SK-N-MC (cell line): ENCODE measurements around the gene INSR.

Experiments used
- DNase-seq: peaks from one replicate; pipeline ENCODE4 v3.0.0-alpha.2; 2011; ENCODE audit warnings: low read depth, low spot score
- H3K27ac ChIP-seq: fragments of 200-600 bp; sonication (generic); 2 replicates; pipeline ENCODE4 v1.5.1; 2016; ENCODE audit warnings: mixed run types
- H3K36me3 ChIP-seq: fragments of 200-600 bp; sonication (generic); 2 replicates; pipeline ENCODE4 v1.6.1; 2017; ENCODE audit warnings: antibody characterized with exemption, low read length, mixed read lengths; ENCODE audit not compliant: insufficient read depth
- H3K4me3 ChIP-seq: fragments of 200-600 bp; sonication (generic); 2 replicates; pipeline ENCODE4 v1.5.1; 2016
- H3K9ac ChIP-seq: fragments of 200-600 bp; sonication (generic); 2 replicates; pipeline ENCODE4 v1.8.0; 2017; ENCODE audit warnings: mixed run types, mixed read lengths; ENCODE audit not compliant: insufficient read length
- H3K9me3 ChIP-seq: fragments of 200-600 bp; sonication (generic); 2 replicates; pipeline ENCODE4 v1.6.1; 2017; ENCODE audit warnings: low read depth, mild to moderate bottlenecking, antibody characterized with exemption, low read length, moderate library complexity, mixed read lengths
- EZH2 ChIP-seq: fragments of 200-600 bp; sonication (generic); IDR thresholded peaks from one replicate; pipeline ENCODE4 v1.6.1; 2017; ENCODE audit warnings: antibody characterized with exemption
- FOXP2 ChIP-seq: optimal IDR thresholded peaks from 2 replicates; pipeline ENCODE3; 2011; ENCODE audit warnings: mild to moderate bottlenecking, moderate library complexity; ENCODE audit not compliant: insufficient read depth; ENCODE audit errors: extremely low read length, control extremely low read depth
- POLR2AphosphoS5 ChIP-seq: IDR thresholded peaks from 2 replicates; pipeline ENCODE4 v1.6.1; 2012; ENCODE audit warnings: mild to moderate bottlenecking, low read depth, low read length, borderline replicate concordance

INSR gene

DNA sequence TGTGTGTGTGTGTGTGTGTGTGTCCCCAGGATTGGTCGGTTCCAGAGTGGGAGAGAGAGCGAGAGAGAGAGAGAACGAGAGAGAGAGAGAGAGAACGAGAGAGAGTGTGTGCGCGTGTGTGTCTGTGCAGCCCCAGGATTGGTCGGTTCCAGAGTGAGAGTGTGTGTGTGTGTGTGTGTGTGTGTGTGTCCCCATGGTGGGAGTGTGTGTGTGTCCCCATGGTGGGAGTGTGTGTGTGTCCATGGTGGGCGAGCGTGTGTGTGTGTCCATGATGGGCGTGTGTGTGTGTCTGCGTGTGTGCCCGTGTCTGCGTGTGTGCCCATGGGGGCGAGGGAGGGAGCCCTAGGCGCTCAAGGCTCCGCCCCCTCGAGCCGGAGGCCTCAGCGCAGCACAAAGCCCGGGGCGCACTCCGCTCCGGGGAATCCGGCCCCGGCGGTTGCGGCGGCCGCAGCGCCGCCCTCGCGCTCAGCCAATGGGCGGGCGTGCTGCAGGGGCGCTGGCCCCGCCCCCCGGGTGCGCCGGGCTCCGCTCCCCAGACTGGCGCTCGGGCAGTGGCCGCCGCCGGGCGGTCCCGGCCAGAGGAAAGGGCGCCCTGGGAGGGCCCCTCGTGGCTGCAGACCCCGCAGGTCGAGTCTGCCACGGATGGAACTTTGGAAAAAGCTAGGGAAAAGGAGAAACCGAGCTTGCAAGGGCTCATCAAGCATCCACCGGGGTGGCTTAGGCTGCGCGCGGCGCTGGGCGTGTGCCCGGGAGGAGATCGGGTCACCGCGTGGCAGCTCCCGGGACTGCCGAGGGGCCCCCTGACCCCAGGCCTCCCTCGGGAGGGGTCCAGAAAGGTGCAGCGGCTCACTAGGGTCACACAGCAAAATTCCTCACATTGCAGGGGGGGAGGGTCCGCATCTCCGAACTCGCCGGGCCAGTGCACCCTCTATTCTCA lies 96.2 kb downstream of the INSR start:
- no peak for DNase-seq

DNA sequence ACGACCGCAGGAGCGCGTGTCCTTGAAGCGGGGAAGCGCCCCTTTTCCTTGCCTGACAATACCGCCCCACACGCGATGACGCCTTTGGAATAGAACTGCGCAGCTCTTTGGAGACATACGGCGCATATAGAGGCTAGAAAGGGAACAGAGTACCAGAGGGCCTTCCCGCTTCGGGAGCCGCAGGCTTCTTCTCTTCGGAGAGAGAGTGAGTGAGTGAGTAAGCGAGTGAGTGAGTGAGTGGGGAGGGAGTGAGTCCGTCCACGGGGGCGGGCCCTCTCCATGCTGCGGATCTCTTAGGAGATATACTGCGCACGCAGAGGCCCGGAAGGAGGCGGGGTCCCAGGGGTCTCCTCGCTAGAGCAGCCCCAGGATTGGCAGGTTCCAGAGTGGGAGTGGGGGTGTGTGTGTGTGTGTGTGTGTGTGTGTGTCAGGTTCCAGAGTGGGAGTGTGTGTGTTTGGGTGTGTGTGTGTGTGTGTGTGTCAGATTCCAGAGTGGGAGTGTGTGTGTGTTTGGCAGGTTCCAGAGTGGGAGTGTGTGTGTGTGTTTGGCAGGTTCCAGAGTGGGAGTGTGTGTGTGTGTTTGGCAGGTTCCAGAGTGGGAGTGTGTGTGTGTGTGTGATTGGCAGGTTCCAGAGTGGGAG lies 97.0 kb downstream of the INSR start:
- Histone ChIP-seq H3K27ac (peak overlapping the region; percentile 69; the same call in 1 of the 2 replicates), H3K4me3 (peak overlapping the region; percentile 93), H3K9ac (no peak overlapping the region), H3K9me3 (no peaks in the 10 kb centered on the region), H3K36me3 (no peaks in the 10 kb centered on the region)
- peak; percentile 83 for DNase-seq
- TF ChIP-seq FOXP2 = no peak
- no peak for TF ChIP-seq EZH2
- TF ChIP-seq POLR2AphosphoS5 = no peak

More for the DNA sequence above, 96.2 kb downstream of the INSR start:
- TF ChIP-seq FOXP2 (no peak), POLR2AphosphoS5 (peak; percentile 70; the same call in 1 of the 2 replicates), EZH2 (no peak)
- peak overlapping the region; percentile 93 for H3K4me3 ChIP-seq
- peak overlapping the region; percentile 69; the same call in 1 of the 2 replicates for H3K27ac ChIP-seq
- no peaks in the 10 kb centered on the region for H3K9me3 ChIP-seq
- peak overlapping the region; percentile 83 for H3K9ac ChIP-seq
- H3K36me3 ChIP-seq = no peaks in the 10 kb centered on the region

DNA sequence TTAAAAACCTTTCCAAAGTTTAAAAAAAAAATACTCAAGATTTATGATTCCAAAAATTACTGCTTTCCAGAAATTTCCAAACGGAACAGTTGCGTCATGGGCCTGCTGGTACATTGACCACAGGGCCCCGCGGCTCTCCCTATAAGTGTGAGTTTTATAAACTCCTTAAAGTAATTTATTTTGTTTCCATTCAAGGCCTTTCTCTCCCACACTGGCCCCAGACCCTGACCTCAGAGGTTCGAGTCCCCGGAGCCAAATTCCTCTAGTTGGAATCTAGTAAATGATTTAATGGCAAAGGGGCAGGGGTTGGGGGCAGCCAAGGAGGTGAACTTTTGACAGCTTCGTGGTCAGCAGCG lies 97.5 kb downstream of the INSR start:
- Histone ChIP-seq H3K4me3 (peak overlapping the region; percentile 93), H3K9me3 (no peaks in the 10 kb centered on the region), H3K36me3 (no peaks in the 10 kb centered on the region), H3K27ac (no peak overlapping the region), H3K9ac (no peak overlapping the region)
- TF ChIP-seq FOXP2 = no peak
- TF ChIP-seq POLR2AphosphoS5 = no peak
- no peak for TF ChIP-seq EZH2
- no peak for DNase-seq

DNA sequence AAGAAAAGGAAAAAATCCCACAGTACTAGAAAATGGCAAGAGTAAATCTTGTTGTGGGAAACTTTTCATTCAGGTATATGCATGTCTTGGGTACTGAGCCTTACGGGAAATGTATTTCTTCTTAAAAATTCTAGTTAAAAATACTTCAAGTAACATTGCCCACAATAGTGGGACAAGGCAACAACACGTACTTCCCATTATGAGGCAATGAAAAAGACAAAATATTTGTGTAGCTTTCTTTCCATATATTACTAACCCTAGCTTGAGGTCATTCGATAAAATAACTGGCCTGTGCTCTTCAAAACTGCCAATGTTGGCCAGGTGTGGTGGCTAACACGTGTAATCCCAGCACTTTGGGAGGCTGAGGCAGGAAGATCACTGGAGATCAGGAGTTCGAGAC lies 99.2 kb downstream of the INSR start:
- H3K27ac ChIP-seq = no peak overlapping the region
- TF ChIP-seq EZH2 (no peak), POLR2AphosphoS5 (no peak), FOXP2 (no peak)
- no peaks in the 10 kb centered on the region for H3K36me3 ChIP-seq
- H3K9ac ChIP-seq = no peak overlapping the region
- H3K9me3 ChIP-seq = no peaks in the 10 kb centered on the region
- H3K4me3 ChIP-seq = no peak overlapping the region
- DNase-seq = no peak

DNA sequence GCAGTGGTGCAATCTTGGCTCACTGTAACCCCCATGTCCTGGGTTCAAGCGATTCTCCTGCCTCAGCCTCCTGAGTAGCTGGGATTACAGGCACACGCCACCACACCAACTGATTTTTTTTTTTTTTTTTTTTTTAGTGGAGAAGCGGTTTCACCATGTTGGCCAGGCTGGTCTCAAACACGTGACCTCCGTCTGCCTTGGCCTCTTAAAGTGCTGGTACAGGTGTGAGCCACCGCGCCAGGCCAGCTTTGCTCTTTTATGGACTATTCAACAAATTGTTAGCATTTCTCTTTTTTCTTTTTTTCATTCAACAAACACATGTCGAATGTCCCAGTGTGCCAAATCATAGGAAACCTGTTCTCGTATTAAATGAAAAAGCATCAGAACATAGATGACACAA lies 99.6 kb downstream of the INSR start:
- H3K27ac ChIP-seq = no peak overlapping the region
- DNase-seq = no peak
- no peak overlapping the region for H3K9ac ChIP-seq
- no peak overlapping the region for H3K4me3 ChIP-seq
- H3K36me3 ChIP-seq = no peaks in the 10 kb centered on the region
- no peaks in the 10 kb centered on the region for H3K9me3 ChIP-seq
- TF ChIP-seq EZH2 (no peak), FOXP2 (no peak)

DNA sequence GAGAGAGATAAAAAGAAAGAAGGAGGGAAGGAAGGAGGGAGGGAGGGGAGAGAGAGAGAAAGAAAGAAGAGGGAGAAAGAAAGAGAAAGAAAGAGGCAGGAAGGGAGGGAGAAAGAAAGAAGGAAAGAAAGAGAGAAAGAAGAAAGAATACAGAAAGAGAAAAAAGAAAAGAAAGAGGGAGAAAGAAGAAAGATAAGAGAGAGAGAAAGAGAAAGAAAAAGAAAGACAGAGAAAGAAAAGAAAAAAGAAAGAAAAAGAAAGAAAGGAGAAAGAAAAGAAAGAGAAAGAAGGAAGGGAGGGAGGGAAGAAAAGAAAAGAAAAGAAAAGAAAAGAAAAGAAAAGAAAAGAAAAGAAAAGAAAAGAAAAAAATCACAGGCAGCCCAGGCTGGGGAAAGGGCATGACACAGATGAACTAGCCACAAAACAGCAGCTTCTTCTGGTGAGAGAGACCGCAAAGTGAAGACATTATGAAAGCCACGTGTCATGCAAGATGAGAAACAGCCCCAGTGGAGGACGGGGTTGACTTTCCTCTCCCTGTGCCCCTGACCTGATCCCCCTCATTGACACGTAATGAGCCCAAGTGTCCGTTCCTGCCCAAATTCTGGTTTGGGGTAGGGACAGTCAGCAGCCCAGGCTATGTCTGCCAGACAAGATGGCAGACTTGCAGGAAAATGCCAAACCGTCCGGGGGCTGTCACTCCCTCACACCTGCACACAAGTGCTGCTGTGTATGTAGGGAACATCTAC lies 102.1 kb downstream of the INSR start:
- TF ChIP-seq FOXP2 = no peak
- no peak for TF ChIP-seq POLR2AphosphoS5
- TF ChIP-seq EZH2 = no peak
- Histone ChIP-seq H3K27ac (no peak overlapping the region), H3K9ac (no peak overlapping the region), H3K36me3 (no peaks in the 10 kb centered on the region), H3K4me3 (no peak overlapping the region), H3K9me3 (no peaks in the 10 kb centered on the region)
- DNase-seq = no peak

DNA sequence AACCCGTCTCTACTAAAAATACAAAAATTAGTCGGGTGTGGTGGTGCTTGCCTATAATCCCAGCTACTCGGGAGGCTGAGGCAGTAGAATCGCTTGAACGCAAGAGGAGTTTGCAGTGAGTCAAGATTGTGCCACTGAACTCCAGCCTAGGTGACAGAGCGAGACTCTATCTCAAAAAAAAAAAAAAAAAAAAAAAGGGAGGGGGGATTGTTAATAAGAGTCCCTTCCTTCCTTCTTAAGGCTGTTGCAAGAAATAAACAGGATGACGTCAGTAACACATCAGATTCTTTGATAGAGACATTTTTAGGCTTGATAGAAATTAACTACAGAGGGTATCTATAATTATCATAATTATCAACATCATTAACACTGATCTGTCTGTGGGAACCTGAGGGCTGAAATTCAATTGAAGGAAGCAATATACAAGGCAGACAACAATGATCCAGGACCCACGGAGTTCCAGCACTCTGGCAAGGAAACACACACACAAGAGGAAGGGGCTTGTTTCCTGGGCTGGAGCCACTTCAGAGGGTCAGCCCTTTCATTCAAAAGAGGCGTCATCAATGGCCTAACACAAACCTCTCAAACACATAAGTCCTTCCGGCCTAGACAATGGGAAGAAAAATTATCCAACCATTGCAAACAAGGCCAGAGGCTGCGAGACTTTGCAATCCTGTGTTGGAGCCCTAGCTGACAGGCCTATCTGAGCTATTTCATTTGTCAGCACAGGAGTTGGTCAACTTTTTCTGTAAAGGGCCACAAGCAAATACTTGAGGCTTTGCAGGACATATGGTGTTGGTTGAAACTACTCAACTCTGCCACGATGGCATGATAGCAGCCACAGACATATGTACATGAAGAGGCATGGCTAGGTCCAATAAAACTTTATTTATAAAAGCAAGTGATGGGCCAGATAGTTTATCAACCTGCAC lies 105.2 kb downstream of the INSR start:
- no peak for DNase-seq
- no peak overlapping the region for H3K9ac ChIP-seq
- TF ChIP-seq POLR2AphosphoS5 (no peak), EZH2 (no peak), FOXP2 (no peak)

More for the DNA sequence above, 105.2 kb downstream of the INSR start:
- Histone ChIP-seq H3K27ac (no peak overlapping the region), H3K9me3 (no peaks in the 10 kb centered on the region), H3K4me3 (no peak overlapping the region), H3K36me3 (no peaks in the 10 kb centered on the region; the same call in 1 of the 2 replicates)
